Colonic mucosa (tissue), 4 donors: ENCODE data around the gene HSD17B12. TPM values are rescaled to one million over a fixed set of nuclear protein-coding genes. Genes with fewer than 3 reads are reported as not detected.

ENCODE experiments used
- DNase-seq: peaks from one replicate; pipeline ENCODE4 v3.0.0-alpha.2; 2020
- H3K27ac ChIP-seq: fragments of 200-600 bp; one replicate; pipeline ENCODE4 v1.8.0; 2021
- H3K27me3 ChIP-seq: fragments of 200-600 bp; one replicate; pipeline ENCODE4 v1.8.0; 2021
- H3K36me3 ChIP-seq: fragments of 200-600 bp; one replicate; pipeline ENCODE4 v1.8.0; 2021
- H3K4me1 ChIP-seq: fragments of 200-600 bp; one replicate; pipeline ENCODE4 v1.8.0; 2021; ENCODE audit warnings: mild to moderate bottlenecking
- H3K4me3 ChIP-seq: fragments of 200-600 bp; one replicate; pipeline ENCODE4 v1.8.0; 2021
- H3K9ac ChIP-seq, 2 donors: one replicate each; pipeline ENCODE4 v1.7.0; 2013; ENCODE audit warnings: control low read depth in 2 of 2, low read depth in 2 of 2, low read length in 2 of 2
- H3K9me3 ChIP-seq: fragments of 200-600 bp; one replicate; pipeline ENCODE4 v1.8.0; 2021
- intact Hi-C: fragments of 100-400 bp; cut with DNase I; formaldehyde crosslinking; loops from one replicate; pipeline ENCODE4 v1.14.1; 2022
- total RNA-seq, 2 donors: library from RNA; stranded (reverse); fragmentation: NEBNext Ultra II Directional in 1 of 2; extraction: Animal tissue kit (Norgen Biotek cat#: 25700) in 1 of 2; gene quantifications; one replicate each; pipeline ENCODE4 v1.2.1, GENCODE V29; 2021
- TF ChIP-seq, protein P1 (sequence below): fragments of 200-600 bp; IDR thresholded peaks from one replicate; pipeline ENCODE4 v1.8.0; 2022; ENCODE audit warnings: antibody characterized with exemption, mild to moderate bottlenecking
- donor health status: healthy.
- donor health status: DM: no; HTN: no; CAD: no.
- donor health status: DM: no; HTN: no; CAD: no.

Gene HSD17B12
- total RNA-seq, 2 donors from 2014 or later: 132 to 159 TPM

DNA sequence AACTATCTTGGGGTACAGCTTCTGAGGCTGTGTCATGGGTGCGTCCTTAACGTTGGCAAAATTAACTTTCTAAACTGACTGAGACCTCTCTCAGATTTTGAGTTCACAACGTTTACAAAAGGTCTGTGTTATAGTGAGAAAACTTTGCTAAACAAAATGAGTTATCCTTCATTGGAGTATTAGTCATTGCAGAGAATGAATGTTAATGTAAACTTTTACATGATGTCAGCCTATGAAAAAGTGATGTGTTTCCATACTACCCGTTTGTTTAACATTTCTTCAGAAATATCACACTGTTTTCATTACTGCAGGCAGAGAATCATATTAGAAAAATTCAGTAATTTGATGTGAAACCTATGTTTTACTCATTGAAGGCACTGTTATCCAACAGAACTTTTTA is 32.1 kb downstream of the HSD17B12 start:
- Histone ChIP-seq H3K27me3 (no peaks in the 10 kb centered on the region), H3K9me3 (no peaks in the 10 kb centered on the region), H3K27ac (no peak overlapping the region), H3K4me1 (no peaks in the 10 kb centered on the region), H3K4me3 (no peak overlapping the region), H3K9ac (no peak overlapping the region), H3K36me3 (no peaks in the 10 kb centered on the region)
- intact Hi-C loops: no loop called here
- no peak for DNase-seq
- TF ChIP-seq, protein P1, sequence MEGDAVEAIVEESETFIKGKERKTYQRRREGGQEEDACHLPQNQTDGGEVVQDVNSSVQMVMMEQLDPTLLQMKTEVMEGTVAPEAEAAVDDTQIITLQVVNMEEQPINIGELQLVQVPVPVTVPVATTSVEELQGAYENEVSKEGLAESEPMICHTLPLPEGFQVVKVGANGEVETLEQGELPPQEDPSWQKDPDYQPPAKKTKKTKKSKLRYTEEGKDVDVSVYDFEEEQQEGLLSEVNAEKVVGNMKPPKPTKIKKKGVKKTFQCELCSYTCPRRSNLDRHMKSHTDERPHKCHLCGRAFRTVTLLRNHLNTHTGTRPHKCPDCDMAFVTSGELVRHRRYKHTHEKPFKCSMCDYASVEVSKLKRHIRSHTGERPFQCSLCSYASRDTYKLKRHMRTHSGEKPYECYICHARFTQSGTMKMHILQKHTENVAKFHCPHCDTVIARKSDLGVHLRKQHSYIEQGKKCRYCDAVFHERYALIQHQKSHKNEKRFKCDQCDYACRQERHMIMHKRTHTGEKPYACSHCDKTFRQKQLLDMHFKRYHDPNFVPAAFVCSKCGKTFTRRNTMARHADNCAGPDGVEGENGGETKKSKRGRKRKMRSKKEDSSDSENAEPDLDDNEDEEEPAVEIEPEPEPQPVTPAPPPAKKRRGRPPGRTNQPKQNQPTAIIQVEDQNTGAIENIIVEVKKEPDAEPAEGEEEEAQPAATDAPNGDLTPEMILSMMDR: no peak

DNA sequence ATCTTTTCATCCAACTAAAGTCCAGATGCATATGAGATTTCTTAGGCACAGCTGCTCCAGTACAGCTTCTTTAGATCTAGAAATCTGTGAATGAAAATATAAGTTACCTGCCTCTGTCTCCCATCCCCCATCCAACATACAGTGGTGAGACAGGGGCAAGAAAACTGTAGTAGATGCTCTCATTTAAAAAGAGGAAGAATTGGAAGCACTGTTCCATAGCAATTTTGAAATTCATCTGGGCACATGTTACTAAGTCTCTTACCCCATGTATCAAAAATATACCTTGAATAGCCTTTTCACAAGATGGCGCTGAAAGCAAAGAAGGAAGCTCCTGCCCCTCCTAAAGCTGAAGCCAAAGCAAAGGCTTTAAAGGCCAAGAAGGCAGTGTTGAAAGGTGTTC is 37.8 kb downstream of the HSD17B12 start:
- TF ChIP-seq, protein P1: no peak
- Histone ChIP-seq H3K36me3 (no peaks in the 10 kb centered on the region), H3K4me3 (no peak overlapping the region), H3K9me3 (no peaks in the 10 kb centered on the region), H3K27me3 (no peaks in the 10 kb centered on the region), H3K27ac (no peak overlapping the region), H3K9ac (no peak overlapping the region), H3K4me1 (no peaks in the 10 kb centered on the region)
- DNase-seq: no peak
- intact Hi-C loops: no loop called here

DNA sequence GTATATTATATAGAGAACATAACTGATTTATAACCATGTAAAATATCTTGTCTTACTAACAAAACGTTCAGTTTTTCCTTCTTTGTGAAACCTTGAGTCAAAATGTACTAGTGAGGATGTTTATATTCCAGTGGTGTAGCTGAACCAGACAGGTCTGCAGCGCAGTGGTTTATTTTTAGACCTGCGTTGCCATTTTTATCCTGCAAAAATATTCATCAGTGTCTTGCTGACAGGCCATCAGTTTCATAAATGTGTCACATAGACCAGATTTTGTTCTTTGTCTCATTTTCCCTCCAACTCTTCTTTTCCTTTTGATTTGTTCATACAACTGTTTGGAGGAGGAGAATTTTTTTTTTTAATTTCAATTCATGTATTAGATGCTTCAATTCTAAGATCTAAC is 43.1 kb downstream of the HSD17B12 start:
- H3K9ac ChIP-seq: no peak overlapping the region
- no peaks in the 10 kb centered on the region for H3K36me3 ChIP-seq
- TF ChIP-seq, protein P1: no peak
- no peaks in the 10 kb centered on the region for H3K9me3 ChIP-seq
- no peaks in the 10 kb centered on the region for H3K4me1 ChIP-seq
- no peak for DNase-seq
- H3K27me3 ChIP-seq: no peaks in the 10 kb centered on the region
- H3K27ac ChIP-seq: no peak overlapping the region
- intact Hi-C loops: no loop called here
- H3K4me3 ChIP-seq: no peak overlapping the region

DNA sequence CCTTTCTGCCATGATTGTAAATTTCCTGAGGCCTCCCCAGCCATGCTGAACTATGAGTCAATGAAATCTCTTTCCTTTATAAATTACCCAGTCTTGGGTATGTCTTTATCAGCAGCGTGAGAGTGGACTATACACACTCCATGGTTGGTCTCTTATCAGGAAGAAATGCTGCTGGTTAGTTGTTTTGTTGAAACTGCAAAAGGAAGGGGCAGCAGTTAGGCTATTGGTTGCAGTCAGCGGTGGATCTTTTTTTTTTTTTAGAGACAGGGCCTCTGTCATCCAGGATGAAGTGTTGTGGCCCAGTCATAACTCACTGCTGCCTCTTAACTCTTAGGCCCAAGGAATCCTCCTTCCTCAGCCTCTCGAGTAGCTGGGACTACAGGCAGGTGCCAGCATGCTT is 51.7 kb downstream of the HSD17B12 start:
- H3K27me3 ChIP-seq: no peaks in the 10 kb centered on the region
- DNase-seq: no peak
- no peak overlapping the region for H3K9ac ChIP-seq
- H3K27ac ChIP-seq: no peak overlapping the region
- H3K4me1 ChIP-seq: no peaks in the 10 kb centered on the region
- no peaks in the 10 kb centered on the region for H3K36me3 ChIP-seq
- intact Hi-C loops: no loop called here
- no peaks in the 10 kb centered on the region for H3K9me3 ChIP-seq
- H3K4me3 ChIP-seq: no peak overlapping the region
- TF ChIP-seq, protein P1: no peak

DNA sequence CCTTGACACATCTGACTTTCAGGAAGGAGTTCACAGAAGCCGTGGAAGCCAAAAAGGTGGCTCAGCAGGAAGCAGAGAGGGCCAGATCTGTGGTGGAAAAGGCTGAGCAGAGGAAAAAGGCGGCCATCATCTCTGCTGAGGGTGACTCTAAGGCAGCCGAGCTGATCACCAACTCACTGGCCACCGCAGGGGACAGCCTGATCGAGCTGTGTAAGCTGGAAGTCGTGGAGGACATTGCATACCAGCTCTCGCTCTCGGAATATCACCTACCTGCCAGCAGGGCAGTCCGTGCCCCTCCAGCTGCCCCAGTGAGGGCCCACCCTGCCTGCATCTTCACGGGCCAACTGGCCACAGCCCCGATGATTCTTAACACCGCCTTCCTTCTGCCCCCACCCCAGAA is 53.7 kb downstream of the HSD17B12 start:
- H3K9me3 ChIP-seq: no peaks in the 10 kb centered on the region
- H3K4me1 ChIP-seq: no peaks in the 10 kb centered on the region
- no peaks in the 10 kb centered on the region for H3K36me3 ChIP-seq
- TF ChIP-seq, protein P1: no peak
- DNase-seq: no peak
- no peak overlapping the region for H3K27ac ChIP-seq
- H3K4me3 ChIP-seq: no peak overlapping the region
- intact Hi-C loops: no loop called here
- no peak overlapping the region for H3K9ac ChIP-seq
- H3K27me3 ChIP-seq: no peaks in the 10 kb centered on the region

DNA sequence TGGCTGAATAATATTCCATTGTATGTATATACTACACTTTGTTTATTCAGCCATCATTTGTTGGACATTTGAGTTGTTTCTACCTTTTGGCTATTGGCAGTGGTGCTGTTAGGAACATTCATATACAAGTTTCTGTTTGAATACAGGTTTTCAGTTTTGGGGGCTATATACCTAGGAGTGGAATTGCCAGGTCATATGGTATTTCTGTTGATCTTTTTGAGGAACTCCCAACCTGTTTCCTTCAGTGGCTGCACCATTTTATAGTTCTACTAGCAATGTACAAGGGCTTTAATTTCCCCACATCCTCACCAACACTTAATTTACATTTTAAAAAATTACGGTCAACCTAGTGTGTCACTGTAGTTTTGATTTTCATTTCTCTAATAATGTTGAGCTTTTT is 54.6 kb downstream of the HSD17B12 start:
- TF ChIP-seq, protein P1: no peak
- no peaks in the 10 kb centered on the region for H3K9me3 ChIP-seq
- H3K9ac ChIP-seq: no peak overlapping the region
- no peaks in the 10 kb centered on the region for H3K27me3 ChIP-seq
- no peak for DNase-seq
- H3K27ac ChIP-seq: no peak overlapping the region
- intact Hi-C loops: no loop called here
- no peaks in the 10 kb centered on the region for H3K4me1 ChIP-seq
- H3K4me3 ChIP-seq: no peak overlapping the region
- no peaks in the 10 kb centered on the region for H3K36me3 ChIP-seq
